ENCODE measurements around the gene FGFR2.

FGFR2 gene

GRCh38 chr10:121500701-121501332 lies 97.4 kb downstream of the FGFR2 start:
- TF ChIP-seq GATA3 (IDR thresholded peaks at IDR 0.05; ENCODE audit: low read depth, low read length): no peak
- no peak for TF ChIP-seq GATA2 (IDR thresholded peaks at IDR 0.05; ENCODE audit: low read depth, low read length)

GRCh38 chr10:121497513-121498470 lies 100.5 kb downstream of the FGFR2 start:
- no peak for TF ChIP-seq GATA2 (IDR thresholded peaks at IDR 0.05; ENCODE audit: low read depth, low read length)
- no peak for TF ChIP-seq GATA3 (IDR thresholded peaks at IDR 0.05; ENCODE audit: low read depth, low read length)

- TF ChIP-seq GATA3 (IDR thresholded peaks at IDR 0.05; ENCODE audit: low read depth, low read length) (no peak), GATA2 (IDR thresholded peaks at IDR 0.05; ENCODE audit: low read depth, low read length) (no peak)
Measured at GRCh38 chr10:121495719-121496118, 102.5 kb downstream of the FGFR2 start.

GRCh38 chr10:121494296-121494695 lies 103.9 kb downstream of the FGFR2 start:
- TF ChIP-seq GATA2 (IDR thresholded peaks at IDR 0.05; ENCODE audit: low read depth, low read length): no peak
- TF ChIP-seq GATA3 (IDR thresholded peaks at IDR 0.05; ENCODE audit: low read depth, low read length): no peak

GRCh38 chr10:121493521-121493920 lies 104.7 kb downstream of the FGFR2 start:
- TF ChIP-seq GATA3 (IDR thresholded peaks at IDR 0.05; ENCODE audit: low read depth, low read length) (no peak), GATA2 (IDR thresholded peaks at IDR 0.05; ENCODE audit: low read depth, low read length) (no peak)

GRCh38 chr10:121490871-121491519 lies 107.2 kb downstream of the FGFR2 start:
- TF ChIP-seq GATA2 (IDR thresholded peaks at IDR 0.05; ENCODE audit: low read depth, low read length): no peak
- TF ChIP-seq GATA3 (IDR thresholded peaks at IDR 0.05; ENCODE audit: low read depth, low read length): no peak

GRCh38 chr10:121485436-121486139 lies 112.7 kb downstream of the FGFR2 start:
- TF ChIP-seq GATA2 (IDR thresholded peaks at IDR 0.05; ENCODE audit: low read depth, low read length) (no peak), GATA3 (IDR thresholded peaks at IDR 0.05; ENCODE audit: low read depth, low read length) (no peak)

- TF ChIP-seq GATA2 (IDR thresholded peaks at IDR 0.05; ENCODE audit: low read depth, low read length) (no peak), GATA3 (IDR thresholded peaks at IDR 0.05; ENCODE audit: low read depth, low read length) (no peak)
Measured at GRCh38 chr10:121484816-121485215, 113.4 kb downstream of the FGFR2 start.

- TF ChIP-seq GATA2 (IDR thresholded peaks at IDR 0.05; ENCODE audit: low read depth, low read length) (no peak), GATA3 (IDR thresholded peaks at IDR 0.05; ENCODE audit: low read depth, low read length) (no peak)
Measured at GRCh38 chr10:121484401-121484800, 113.8 kb downstream of the FGFR2 start.

GRCh38 chr10:121481180-121481579 lies 117.1 kb downstream of the FGFR2 start:
- TF ChIP-seq GATA3 (IDR thresholded peaks at IDR 0.05; ENCODE audit: low read depth, low read length): no peak
- no peak for TF ChIP-seq GATA2 (IDR thresholded peaks at IDR 0.05; ENCODE audit: low read depth, low read length)

GRCh38 chr10:121478556-121478955 lies 119.7 kb downstream of the FGFR2 start:
- TF ChIP-seq GATA2 (IDR thresholded peaks at IDR 0.05; ENCODE audit: low read depth, low read length) (no peak), GATA3 (IDR thresholded peaks at IDR 0.05; ENCODE audit: low read depth, low read length) (no peak)

GRCh38 chr10:121469797-121470606 lies 128.2 kb downstream of the FGFR2 start:
- no peak for TF ChIP-seq GATA2 (IDR thresholded peaks at IDR 0.05; ENCODE audit: low read depth, low read length)
- no peak for TF ChIP-seq GATA3 (IDR thresholded peaks at IDR 0.05; ENCODE audit: low read depth, low read length)

GRCh38 chr10:121468726-121469125 lies 129.5 kb downstream of the FGFR2 start:
- TF ChIP-seq GATA2 (IDR thresholded peaks at IDR 0.05; ENCODE audit: low read depth, low read length): no peak
- TF ChIP-seq GATA3 (IDR thresholded peaks at IDR 0.05; ENCODE audit: low read depth, low read length): no peak
